ENCODE measurements around the gene ABTB2.
"Not testable (repeated sequence)": the region's sequence is repeated elsewhere in the genome, so short reads cannot be mapped to it uniquely, and the experiment has no call there.

Gene ABTB2

DNA sequence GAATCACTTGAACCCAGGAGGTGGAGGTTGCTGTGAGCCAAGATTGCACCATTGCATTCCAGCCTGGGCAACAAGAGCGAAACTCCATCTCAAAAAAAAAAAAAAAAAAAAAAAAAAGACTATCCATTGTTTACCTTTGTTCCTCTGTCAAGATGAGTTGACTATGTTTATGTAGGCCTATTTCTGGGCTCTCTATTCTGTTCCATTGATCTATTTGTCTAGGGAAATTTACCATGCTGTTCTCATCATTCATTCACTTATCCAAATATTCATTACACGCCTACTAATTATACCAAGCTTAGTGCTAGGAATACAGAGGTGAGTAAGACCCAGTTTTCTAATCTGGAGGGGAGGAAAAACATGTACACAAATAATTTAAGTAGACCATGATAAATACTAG lies 139.1 kb downstream of the ABTB2 start:
- not testable (repeated sequence) for DNase-seq (ENCODE audit: extremely low read depth in 1 of 2, low read depth in 1 of 2)

- DNase-seq (ENCODE audit: extremely low read depth in 1 of 2, low read depth in 1 of 2) = no peak
Measured at GRCh38 chr11:34218067-34218466, 139.7 kb downstream of the ABTB2 start.

DNA sequence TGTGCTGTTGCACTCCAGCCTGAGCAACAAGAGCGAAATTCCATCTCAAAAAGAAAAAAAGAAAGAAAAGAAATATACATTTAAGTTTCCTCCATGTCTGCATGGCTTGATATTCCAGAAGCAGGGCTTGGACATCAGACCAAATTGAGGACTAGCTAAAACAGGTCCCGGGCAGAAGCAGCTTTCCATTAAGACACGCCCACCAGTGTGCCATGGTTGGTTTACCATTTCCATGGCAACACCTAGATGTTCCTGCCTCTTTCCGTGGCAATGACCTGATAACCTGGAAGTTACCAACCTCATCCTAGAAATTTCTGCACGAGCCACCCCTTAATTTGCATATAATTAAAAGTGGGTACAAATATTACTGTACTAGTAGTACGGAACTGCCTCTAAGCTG lies 141.1 kb downstream of the ABTB2 start:
- no peak for DNase-seq (ENCODE audit: extremely low read depth in 1 of 2, low read depth in 1 of 2)

GRCh38 chr11:34215806-34216453 lies 141.9 kb downstream of the ABTB2 start:
- DNase-seq (ENCODE audit: extremely low read depth in 1 of 2, low read depth in 1 of 2) = no peak

GRCh38 chr11:34214961-34215805 lies 142.6 kb downstream of the ABTB2 start:
- DNase-seq (ENCODE audit: extremely low read depth in 1 of 2, low read depth in 1 of 2) = peak; percentile 52 to 87

- no peak for DNase-seq (ENCODE audit: extremely low read depth in 1 of 2, low read depth in 1 of 2)
Measured at GRCh38 chr11:34213366-34213765, 144.4 kb downstream of the ABTB2 start.

DNA sequence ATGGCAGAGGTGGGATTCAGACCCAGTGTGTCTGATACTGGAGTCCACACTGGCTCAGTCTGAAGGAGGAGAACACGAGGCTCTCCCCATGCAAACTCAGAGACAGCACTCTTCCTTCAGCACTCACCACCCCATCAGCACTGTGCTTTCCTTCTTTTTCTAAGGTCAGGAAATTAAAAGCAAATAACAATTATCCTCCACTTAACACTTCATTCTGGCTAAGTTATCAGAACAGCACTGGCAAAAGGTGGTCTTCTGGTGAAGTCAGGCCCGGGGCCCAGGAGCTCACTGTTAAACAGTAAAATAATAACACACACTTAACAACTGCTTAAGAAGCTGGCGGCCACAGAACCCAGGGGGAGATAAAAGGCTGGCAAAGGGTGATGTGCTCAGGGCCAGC lies 145.2 kb downstream of the ABTB2 start:
- DNase-seq (ENCODE audit: extremely low read depth in 1 of 2, low read depth in 1 of 2) = no peak

DNA sequence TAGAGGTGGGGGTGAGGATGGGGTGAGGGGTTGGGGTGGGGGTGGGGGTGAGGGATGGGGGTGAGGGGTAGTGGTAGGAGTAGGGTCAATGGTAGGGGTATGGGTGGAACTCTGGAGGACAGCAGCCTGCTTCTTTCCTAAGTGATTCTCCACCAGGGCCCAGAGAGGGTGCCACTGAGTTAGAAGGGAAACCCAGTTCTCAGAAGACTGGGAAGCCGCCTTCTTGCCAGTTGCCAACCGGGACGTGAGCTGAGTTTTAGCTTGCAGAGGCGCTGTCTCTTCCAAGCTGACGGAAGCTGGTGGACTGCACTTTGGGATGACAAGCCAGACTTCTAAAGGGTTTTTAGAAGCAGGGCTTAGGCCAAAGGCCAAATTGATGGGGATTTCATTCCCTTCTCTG lies 148.0 kb downstream of the ABTB2 start:
- no peak for DNase-seq (ENCODE audit: extremely low read depth in 1 of 2, low read depth in 1 of 2)

- peak in 1 of 2 donors; percentile 49 for DNase-seq (ENCODE audit: extremely low read depth in 1 of 2, low read depth in 1 of 2)
Measured at GRCh38 chr11:34208266-34209135, 149.3 kb downstream of the ABTB2 start.

- no peak for DNase-seq (ENCODE audit: extremely low read depth in 1 of 2, low read depth in 1 of 2)
Measured at GRCh38 chr11:34207487-34208180, 150.2 kb downstream of the ABTB2 start.

GRCh38 chr11:34206407-34207300 lies 151.2 kb downstream of the ABTB2 start:
- DNase-seq (ENCODE audit: extremely low read depth in 1 of 2, low read depth in 1 of 2) = no peak

DNA sequence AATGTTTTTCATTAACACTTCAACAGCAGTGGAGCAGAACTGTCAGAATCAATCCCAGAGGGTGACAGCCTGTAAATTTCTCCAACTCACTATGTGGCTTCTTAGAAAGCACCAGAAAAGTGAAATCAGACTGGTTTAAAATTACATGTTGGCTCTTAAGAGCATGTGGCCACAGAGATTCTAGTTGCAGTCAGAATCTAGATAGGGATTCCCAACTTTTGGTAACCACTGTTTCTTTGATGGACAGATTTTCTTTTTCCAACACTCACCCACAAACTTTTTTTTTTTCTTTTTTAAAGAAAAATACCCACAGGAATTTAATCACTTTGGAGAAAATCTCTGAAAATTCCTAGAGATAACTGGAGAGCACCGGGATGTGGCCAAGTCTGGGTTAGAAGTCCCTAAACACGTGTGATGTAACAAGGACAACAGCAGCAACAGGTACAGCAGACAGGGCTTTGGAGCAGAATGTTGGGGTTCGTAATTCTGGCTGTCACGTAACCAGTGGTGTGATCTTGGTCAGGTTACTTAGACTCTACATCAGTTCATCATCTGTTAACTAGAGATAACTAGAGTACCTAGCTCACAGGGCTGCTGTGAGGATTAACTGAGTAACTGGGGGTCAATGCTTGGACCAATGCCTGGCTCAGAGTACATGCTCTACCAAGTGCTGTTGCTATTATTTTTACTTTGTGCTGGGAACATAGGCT lies 152.3 kb downstream of the ABTB2 start:
- DNase-seq (ENCODE audit: extremely low read depth in 1 of 2, low read depth in 1 of 2) = no peak

DNA sequence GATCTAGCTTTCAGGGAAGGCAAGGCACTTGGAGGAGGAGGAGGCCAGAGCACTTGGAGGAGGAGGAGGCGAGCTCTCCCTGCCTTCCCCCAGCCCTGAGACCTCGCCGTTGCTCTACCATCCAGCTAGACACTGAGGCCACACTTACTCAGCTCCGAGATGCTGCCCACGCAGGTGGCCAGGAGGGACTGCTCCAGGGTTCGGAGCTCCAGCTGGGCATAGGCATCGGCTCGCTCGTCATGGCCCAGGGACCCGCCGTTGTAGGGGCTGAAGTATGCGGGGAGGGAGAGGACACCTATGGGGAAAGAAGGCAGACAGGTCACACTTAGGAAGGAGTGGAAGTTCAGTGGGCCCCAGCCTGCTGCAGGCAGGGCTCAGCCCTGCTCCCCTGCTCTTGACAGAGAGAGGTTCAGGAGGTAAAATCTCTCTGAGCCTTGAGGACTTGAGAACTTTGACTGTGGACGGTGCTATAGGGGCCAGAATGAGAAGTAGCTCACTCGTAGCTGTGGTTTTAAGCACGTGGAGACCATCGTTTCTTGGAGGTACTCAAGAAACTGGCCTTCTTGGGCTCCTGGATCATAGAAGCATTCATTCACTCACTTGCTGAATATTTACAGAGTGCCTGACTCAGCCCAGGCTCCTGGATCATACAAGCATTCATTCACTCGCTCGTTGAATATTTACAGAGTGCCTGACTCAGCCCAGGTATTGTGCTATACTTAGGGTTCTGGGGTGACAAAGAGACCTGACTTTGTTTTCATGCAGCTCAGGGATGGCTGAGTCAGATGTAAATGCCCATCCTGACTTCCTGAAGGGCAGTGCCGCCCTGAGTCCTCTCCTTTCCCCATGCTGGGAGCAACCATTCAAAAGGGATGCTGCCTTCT lies 153.2 kb downstream of the ABTB2 start:
- no peak for DNase-seq (ENCODE audit: extremely low read depth in 1 of 2, low read depth in 1 of 2)

- DNase-seq (ENCODE audit: extremely low read depth in 1 of 2, low read depth in 1 of 2) = no peak
Measured at GRCh38 chr11:34203377-34203871, 154.4 kb downstream of the ABTB2 start.

GRCh38 chr11:34201129-34201528 lies 156.7 kb downstream of the ABTB2 start:
- DNase-seq (ENCODE audit: extremely low read depth in 1 of 2, low read depth in 1 of 2) = no peak

- no peak for DNase-seq (ENCODE audit: extremely low read depth in 1 of 2, low read depth in 1 of 2)
Measured at GRCh38 chr11:34199525-34199924, 158.3 kb downstream of the ABTB2 start.

DNA sequence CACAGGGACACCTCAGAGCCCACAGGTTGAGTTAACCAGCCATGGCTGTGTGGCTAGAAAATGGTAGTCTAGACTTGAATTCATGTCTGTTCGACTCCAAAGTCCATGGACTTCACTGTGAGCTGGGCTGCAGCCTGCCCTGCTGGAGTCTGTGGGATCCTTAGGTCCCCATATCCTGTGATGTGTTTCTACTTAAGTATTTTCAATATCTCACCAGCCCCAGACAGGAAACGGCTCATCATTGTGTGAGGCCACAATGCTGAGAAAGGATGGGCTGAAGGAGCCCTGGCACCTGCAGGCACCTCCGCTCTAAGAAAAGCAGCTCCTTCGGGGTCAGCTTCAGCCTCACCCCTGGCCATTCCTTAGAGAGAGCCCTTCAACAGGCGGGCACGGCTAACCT lies 159.3 kb downstream of the ABTB2 start:
- no peak for DNase-seq (ENCODE audit: extremely low read depth in 1 of 2, low read depth in 1 of 2)

- DNase-seq (ENCODE audit: extremely low read depth in 1 of 2, low read depth in 1 of 2) = no peak
Measured at GRCh38 chr11:34197256-34197655, 160.6 kb downstream of the ABTB2 start.

Measured in stimulated activated CD8-positive, alpha-beta memory T cell treated with anti-CD3 and anti-CD28 coated beads, Interleukin-7, amount 100 ng/mL, for 48 hours (primary cell).